ENCODE results near the gene OR1N1. TPM values are rescaled to one million over a fixed set of nuclear protein-coding genes. Genes with fewer than 3 reads are reported as not detected.

The OR1N1 gene
- total and polyA plus RNA-seq, 2 of the 4 experiments (the other 2 are of a cell fraction) = not detected

DNA sequence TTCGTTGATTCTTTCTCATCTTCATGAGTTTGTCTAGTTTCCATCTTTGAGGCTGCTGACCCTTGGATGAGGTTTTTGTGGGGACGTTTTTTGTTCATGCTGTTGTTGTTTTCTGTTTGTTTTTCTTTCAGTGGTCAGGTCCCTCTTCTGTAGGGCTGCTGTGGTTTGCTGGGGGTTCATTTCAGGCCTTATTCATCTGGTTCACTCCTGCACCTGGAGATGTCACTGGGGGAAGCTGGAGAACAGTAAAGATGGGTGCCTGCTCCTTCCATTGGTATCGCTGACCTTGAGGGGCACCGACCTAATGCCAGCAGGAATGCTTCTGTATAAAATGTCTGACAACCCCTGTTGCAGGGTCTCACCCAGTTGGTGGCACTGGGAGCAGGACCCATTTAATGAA, 34.4 kb upstream of the OR1N1 start:
- peaks cover 3% of the 10 kb centered on the region; the same call in 1 of the 2 replicates for H3K27me3 ChIP-seq (ENCODE audit: control insufficient read depth, insufficient read depth, low read length)
- no peaks in the 10 kb centered on the region for H4K20me1 ChIP-seq (ENCODE audit: insufficient read depth, low read length)
- CTCF ChIA-PET = no interaction called here
- no peak overlapping the region for H4K5ac ChIP-seq (ENCODE audit: low read depth, low read length)
- H3K4me2 ChIP-seq (ENCODE audit: low read depth, low read length) = no peak overlapping the region
- H2AK9ac ChIP-seq (replicated peaks; ENCODE audit: low read depth, low read length, poor library complexity) = no peak overlapping the region
- H2BK20ac ChIP-seq (ENCODE audit: low read depth, low read length) = no peak overlapping the region
- no TSS peak for BruUV-seq (replicated peaks)
- no peak for DNase-seq
- H3K4ac ChIP-seq (ENCODE audit: low read depth, low read length) = no peak overlapping the region
- H3K4me1 ChIP-seq (ENCODE audit: control insufficient read depth, insufficient read depth, low read length) = no peaks in the 10 kb centered on the region
- POLR2A ChIA-PET (ENCODE audit: unreplicated experiment) = no interaction called here
- no peak overlapping the region for H2BK15ac ChIP-seq (ENCODE audit: low read depth, low read length)
- H3K18ac ChIP-seq (ENCODE audit: low read depth, low read length) = no peak overlapping the region
- H2AFZ ChIP-seq (replicated peaks; ENCODE audit: low read length, poor library complexity) = no peak overlapping the region
- no peak overlapping the region for H4K8ac ChIP-seq (ENCODE audit: low read depth in 2 of 2, low read length in 2 of 2)
- H3K9ac ChIP-seq (ENCODE audit: low read depth, low read length) = no peak overlapping the region
- H3K36me3 ChIP-seq (ENCODE audit: control insufficient read depth, insufficient read depth, low read length) = no peaks in the 10 kb centered on the region
- no peak overlapping the region for H2AK5ac ChIP-seq (ENCODE audit: low read depth, low read length)
- TF ChIP-seq RCOR1 (IDR thresholded peaks at IDR 0.05; ENCODE audit: insufficient replicate concordance, low read length) (no peak), NFE2L2 (IDR thresholded peaks at IDR 0.05; ENCODE audit: low read depth, low read length) (no peak), MXI1 (IDR thresholded peaks at IDR 0.05; ENCODE audit: borderline replicate concordance, low read depth, low read length) (no peak), CHD1 (IDR thresholded peaks at IDR 0.05; ENCODE audit: low read depth, low read length) (no peak), MAZ (IDR thresholded peaks at IDR 0.05; ENCODE audit: borderline replicate concordance, low read depth, low read length) (no peak), MAFK (IDR thresholded peaks at IDR 0.05; ENCODE audit: low read depth, low read length) (no peak), POLR2A (IDR thresholded peaks at IDR 0.05; ENCODE audit: low read depth, low read length) (no peak), SMC3 (IDR thresholded peaks at IDR 0.05; ENCODE audit: low read depth, low read length) (no peak), CEBPB (IDR thresholded peaks at IDR 0.05; ENCODE audit: low read depth, low read length) (no peak), FOS (IDR thresholded peaks at IDR 0.05; ENCODE audit: low read depth, low read length) (no peak), RAD21 (IDR thresholded peaks at IDR 0.05; ENCODE audit: low read length) (no peak), RFX5 (IDR thresholded peaks at IDR 0.05; ENCODE audit: low read depth, low read length) (no peak), BHLHE40 (IDR thresholded peaks at IDR 0.05; ENCODE audit: low read depth, low read length) (no peak)
- TF ChIP-seq, protein P1, sequence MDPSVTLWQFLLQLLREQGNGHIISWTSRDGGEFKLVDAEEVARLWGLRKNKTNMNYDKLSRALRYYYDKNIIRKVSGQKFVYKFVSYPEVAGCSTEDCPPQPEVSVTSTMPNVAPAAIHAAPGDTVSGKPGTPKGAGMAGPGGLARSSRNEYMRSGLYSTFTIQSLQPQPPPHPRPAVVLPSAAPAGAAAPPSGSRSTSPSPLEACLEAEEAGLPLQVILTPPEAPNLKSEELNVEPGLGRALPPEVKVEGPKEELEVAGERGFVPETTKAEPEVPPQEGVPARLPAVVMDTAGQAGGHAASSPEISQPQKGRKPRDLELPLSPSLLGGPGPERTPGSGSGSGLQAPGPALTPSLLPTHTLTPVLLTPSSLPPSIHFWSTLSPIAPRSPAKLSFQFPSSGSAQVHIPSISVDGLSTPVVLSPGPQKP (IDR thresholded peaks at IDR 0.05; ENCODE audit: borderline replicate concordance, low read depth, low read length) = no peak
- TF ChIP-seq, protein P2, sequence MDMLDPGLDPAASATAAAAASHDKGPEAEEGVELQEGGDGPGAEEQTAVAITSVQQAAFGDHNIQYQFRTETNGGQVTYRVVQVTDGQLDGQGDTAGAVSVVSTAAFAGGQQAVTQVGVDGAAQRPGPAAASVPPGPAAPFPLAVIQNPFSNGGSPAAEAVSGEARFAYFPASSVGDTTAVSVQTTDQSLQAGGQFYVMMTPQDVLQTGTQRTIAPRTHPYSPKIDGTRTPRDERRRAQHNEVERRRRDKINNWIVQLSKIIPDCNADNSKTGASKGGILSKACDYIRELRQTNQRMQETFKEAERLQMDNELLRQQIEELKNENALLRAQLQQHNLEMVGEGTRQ (IDR thresholded peaks at IDR 0.05; ENCODE audit: low read depth, low read length) = no peak
- TF ChIP-seq, protein P3, sequence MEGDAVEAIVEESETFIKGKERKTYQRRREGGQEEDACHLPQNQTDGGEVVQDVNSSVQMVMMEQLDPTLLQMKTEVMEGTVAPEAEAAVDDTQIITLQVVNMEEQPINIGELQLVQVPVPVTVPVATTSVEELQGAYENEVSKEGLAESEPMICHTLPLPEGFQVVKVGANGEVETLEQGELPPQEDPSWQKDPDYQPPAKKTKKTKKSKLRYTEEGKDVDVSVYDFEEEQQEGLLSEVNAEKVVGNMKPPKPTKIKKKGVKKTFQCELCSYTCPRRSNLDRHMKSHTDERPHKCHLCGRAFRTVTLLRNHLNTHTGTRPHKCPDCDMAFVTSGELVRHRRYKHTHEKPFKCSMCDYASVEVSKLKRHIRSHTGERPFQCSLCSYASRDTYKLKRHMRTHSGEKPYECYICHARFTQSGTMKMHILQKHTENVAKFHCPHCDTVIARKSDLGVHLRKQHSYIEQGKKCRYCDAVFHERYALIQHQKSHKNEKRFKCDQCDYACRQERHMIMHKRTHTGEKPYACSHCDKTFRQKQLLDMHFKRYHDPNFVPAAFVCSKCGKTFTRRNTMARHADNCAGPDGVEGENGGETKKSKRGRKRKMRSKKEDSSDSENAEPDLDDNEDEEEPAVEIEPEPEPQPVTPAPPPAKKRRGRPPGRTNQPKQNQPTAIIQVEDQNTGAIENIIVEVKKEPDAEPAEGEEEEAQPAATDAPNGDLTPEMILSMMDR (conservative IDR thresholded peaks at IDR 0.05; ENCODE audit: low read depth, low read length) = no peak
- no peaks in the 10 kb centered on the region for H3K9me3 ChIP-seq (ENCODE audit: control insufficient read depth, insufficient read depth, low read length)
- intact Hi-C loops (cut with micrococcal nuclease) (no loop called here), in situ Hi-C loops (cut with MboI; ENCODE audit: low sequenced_read_pairs) (no loop called here), dilution Hi-C loops (cut with HindIII; ENCODE audit: low sequenced_read_pairs, unreplicated experiment) (no loop called here)
- WGBS, 2 experiments (ENCODE audit: extremely low coverage in 2 of 2, insufficient read length in 1 of 2) = 74% methylated on average over 3 of the region's 4 CpGs; no CpG with 5 or more reads in 1 of the 2 experiments
- no peak overlapping the region for H2BK120ac ChIP-seq (ENCODE audit: low read depth, low read length)
- H3K27ac ChIP-seq (ENCODE audit: insufficient read depth, low read length) = no peak overlapping the region
- H3K4me3 ChIP-seq (ENCODE audit: insufficient read depth, low read depth, low read length) = no peak overlapping the region
- no peak overlapping the region for H3K14ac ChIP-seq (replicated peaks; ENCODE audit: low read depth, low read length)
- no peak overlapping the region for H3K56ac ChIP-seq (ENCODE audit: extremely low read depth, insufficient read depth, low read length)
- no peak for ATAC-seq (ENCODE audit: low read depth)
- no peak overlapping the region for H3K23ac ChIP-seq (ENCODE audit: low read depth, low read length)
- no peaks in the 10 kb centered on the region for H3K9me1 ChIP-seq (ENCODE audit: insufficient read depth, low read length)
- H3K79me1 ChIP-seq (ENCODE audit: low read depth in 1 of 2, low read length in 2 of 2) = no peaks in the 10 kb centered on the region
- H4K91ac ChIP-seq (ENCODE audit: insufficient read depth, low read depth, low read length) = no peak overlapping the region
- H2BK5ac ChIP-seq (ENCODE audit: low read depth, low read length, poor library complexity, severe bottlenecking) = no peak overlapping the region
